OCI-LY1 (cell line): ENCODE results near the gene IL10.

Experiments
- CTCF ChIP-seq: fragments of 200-600 bp; sonication (generic), shearing (Covaris generic); IDR thresholded peaks from 2 replicates; pipeline ENCODE4 v1.5.1; 2017; ENCODE audit warnings: mild to moderate bottlenecking, antibody characterized with exemption, low read length, moderate library complexity, mixed read lengths
- EZH2 ChIP-seq: fragments of 200-600 bp; sonication (generic), shearing (Covaris generic); IDR thresholded peaks from 2 replicates; pipeline ENCODE4 v1.8.0; 2017; ENCODE audit warnings: borderline replicate concordance, mixed run types, mild to moderate bottlenecking, antibody characterized with exemption, low read length, moderate library complexity, mixed read lengths

GRCh38 chr1:206752481-206752880 lies 19.8 kb downstream of the IL10 start:
- TF ChIP-seq CTCF (no peak), EZH2 (no peak)
